HUES64 (cell line): ENCODE measurements around the gene RASSF1.
A peak's percentile ranks its signal among the peaks of the same experiment; 100 is the strongest.

Experiments used
- H3K27ac ChIP-seq: 2 replicates; pipeline ENCODE4 v1.7.0; 2013; ENCODE audit warnings: low read depth, low read length, inconsistent platforms
- H3K27me3 ChIP-seq: 2 replicates; pipeline ENCODE4 v1.6.1; 2013; ENCODE audit warnings: mild to moderate bottlenecking, low read length; ENCODE audit not compliant: insufficient read depth
- H3K36me3 ChIP-seq: 2 replicates; pipeline ENCODE4 v1.6.1; 2013; ENCODE audit warnings: mild to moderate bottlenecking, low read length; ENCODE audit not compliant: insufficient read depth
- H3K4me1 ChIP-seq: 2 replicates; pipeline ENCODE4 v1.6.1; 2013; ENCODE audit warnings: mild to moderate bottlenecking, low read length, moderate library complexity; ENCODE audit not compliant: insufficient read depth
- H3K4me3 ChIP-seq: 2 replicates; pipeline ENCODE4 v1.5.1; 2013; ENCODE audit warnings: mild to moderate bottlenecking, low read length, moderate library complexity
- H3K9ac ChIP-seq: 2 replicates; pipeline ENCODE4 v1.6.1; 2013; ENCODE audit warnings: mild to moderate bottlenecking, low read depth, low read length
- H3K9me3 ChIP-seq: 2 replicates; pipeline ENCODE4 v1.6.1; 2013; ENCODE audit warnings: low read depth, low read length; ENCODE audit not compliant: insufficient read depth
- WGBS: fragments of 150-250, 120-280 bp; methylation state at CpG from one replicate; pipeline ENCODE4 v1.1.7; 2013; ENCODE audit warnings: missing lambda C conversion rate; 5-methylcytosine and 5-hydroxymethylcytosine counted together

The RASSF1 gene

GRCh38 chr3:50322115-50322385 is 18.6 kb downstream of the RASSF1 start:
- H3K27ac ChIP-seq = peak overlapping the region; percentile 64
- H3K27me3 ChIP-seq = no peaks in the 10 kb centered on the region
- H3K4me1 ChIP-seq = peaks cover 14% of the 10 kb centered on the region
- 2% methylated on average over 14 of the region's 14 CpGs for WGBS
- peak overlapping the region; percentile 92 for H3K4me3 ChIP-seq
- H3K36me3 ChIP-seq = peaks cover 47% of the 10 kb centered on the region
- H3K9me3 ChIP-seq = no peaks in the 10 kb centered on the region
- H3K9ac ChIP-seq = peak overlapping the region; percentile 77

GRCh38 chr3:50321336-50322114 is 19.1 kb downstream of the RASSF1 start:
- Histone ChIP-seq H3K9me3 (no peaks in the 10 kb centered on the region), H3K27me3 (no peaks in the 10 kb centered on the region), H3K9ac (peak overlapping the region; percentile 95), H3K4me1 (peaks cover 17% of the 10 kb centered on the region), H3K4me3 (peak overlapping the region; percentile 92), H3K27ac (peak overlapping the region; percentile 99), H3K36me3 (peaks cover 52% of the 10 kb centered on the region)
- under 1% methylated on average over 58 of the region's 59 CpGs for WGBS

- under 1% methylated on average over 45 of the region's 45 CpGs for WGBS
- Histone ChIP-seq H3K9ac (peak overlapping the region; percentile 95), H3K27me3 (no peaks in the 10 kb centered on the region), H3K36me3 (peaks cover 52% of the 10 kb centered on the region), H3K27ac (peak overlapping the region; percentile 99), H3K4me1 (peaks cover 18% of the 10 kb centered on the region), H3K9me3 (no peaks in the 10 kb centered on the region), H3K4me3 (peak overlapping the region; percentile 92)
Observed at GRCh38 chr3:50320853-50321335, 19.7 kb downstream of the RASSF1 start.

GRCh38 chr3:50319894-50320625 is 20.6 kb downstream of the RASSF1 start:
- H3K36me3 ChIP-seq = peaks cover 44% of the 10 kb centered on the region
- peak overlapping the region; percentile 95 for H3K9ac ChIP-seq
- H3K4me1 ChIP-seq = peaks cover 18% of the 10 kb centered on the region
- H3K27me3 ChIP-seq = no peaks in the 10 kb centered on the region
- no peak overlapping the region; the same call in 1 of the 2 replicates for H3K27ac ChIP-seq
- H3K4me3 ChIP-seq = peak overlapping the region; percentile 92
- no peaks in the 10 kb centered on the region for H3K9me3 ChIP-seq
- 93% methylated on average over 29 of the region's 29 CpGs for WGBS

- Histone ChIP-seq H3K9me3 (no peaks in the 10 kb centered on the region), H3K36me3 (peaks cover 40% of the 10 kb centered on the region), H3K9ac (no peak overlapping the region), H3K4me1 (peaks cover 18% of the 10 kb centered on the region), H3K27ac (no peak overlapping the region), H3K4me3 (no peak overlapping the region), H3K27me3 (no peaks in the 10 kb centered on the region)
- 94% methylated on average over 16 of the region's 16 CpGs for WGBS
Observed at GRCh38 chr3:50319181-50319893, 21.3 kb downstream of the RASSF1 start.

- H3K9ac ChIP-seq = no peak overlapping the region
Observed at GRCh38 chr3:50318615-50319014, 22.0 kb downstream of the RASSF1 start.

GRCh38 chr3:50318163-50318562 is 22.5 kb downstream of the RASSF1 start:
- no peak overlapping the region for H3K4me3 ChIP-seq
- no peaks in the 10 kb centered on the region for H3K27me3 ChIP-seq
- H3K27ac ChIP-seq = no peak overlapping the region
- H3K9ac ChIP-seq = no peak overlapping the region
- H3K4me1 ChIP-seq = peaks cover 15% of the 10 kb centered on the region
- H3K36me3 ChIP-seq = peaks cover 40% of the 10 kb centered on the region
- 95% methylated on average over 11 of the region's 11 CpGs for WGBS
- H3K9me3 ChIP-seq = no peaks in the 10 kb centered on the region

More at GRCh38 chr3:50318615-50319014, 22.0 kb downstream of the RASSF1 start:
- Histone ChIP-seq H3K4me3 (no peak overlapping the region), H3K4me1 (peaks cover 18% of the 10 kb centered on the region), H3K9me3 (no peaks in the 10 kb centered on the region), H3K27me3 (no peaks in the 10 kb centered on the region), H3K36me3 (peaks cover 40% of the 10 kb centered on the region), H3K27ac (no peak overlapping the region)
- WGBS = 96% methylated on average over 10 of the region's 10 CpGs

- Histone ChIP-seq H3K4me3 (no peak overlapping the region), H3K4me1 (peaks cover 11% of the 10 kb centered on the region; the same call in 1 of the 2 replicates), H3K9me3 (no peaks in the 10 kb centered on the region), H3K36me3 (peaks cover 40% of the 10 kb centered on the region), H3K9ac (no peak overlapping the region), H3K27me3 (no peaks in the 10 kb centered on the region), H3K27ac (no peak overlapping the region)
- WGBS = 86% methylated on average over 6 of the region's 6 CpGs
Observed at GRCh38 chr3:50317300-50317699, 23.3 kb downstream of the RASSF1 start.

GRCh38 chr3:50316657-50317242 is 23.9 kb downstream of the RASSF1 start:
- WGBS = 71% methylated on average over 9 of the region's 9 CpGs
- Histone ChIP-seq H3K36me3 (peaks cover 40% of the 10 kb centered on the region), H3K27me3 (no peaks in the 10 kb centered on the region), H3K9ac (no peak overlapping the region), H3K9me3 (no peaks in the 10 kb centered on the region), H3K4me3 (no peak overlapping the region), H3K27ac (no peak overlapping the region), H3K4me1 (peaks cover 11% of the 10 kb centered on the region; the same call in 1 of the 2 replicates)

GRCh38 chr3:50314816-50315215 is 25.8 kb downstream of the RASSF1 start:
- H3K4me1 ChIP-seq = 0 out of 2 replicates have a peak, but pooled peaks cover 5% of the 10 kb centered on the region
- peaks cover 2% of the 10 kb centered on the region; the same call in 1 of the 2 replicates for H3K9me3 ChIP-seq
- H3K27me3 ChIP-seq = no peaks in the 10 kb centered on the region
- H3K9ac ChIP-seq = no peak overlapping the region
- 93% methylated on average over 4 of the region's 4 CpGs for WGBS
- no peak overlapping the region for H3K4me3 ChIP-seq
- H3K27ac ChIP-seq = no peak overlapping the region
- H3K36me3 ChIP-seq = peaks cover 36% of the 10 kb centered on the region
